22Rv1 (cell line): ENCODE measurements around the gene GCKR.

Experiments used
- ZFX ChIP-seq: fragments of 450-650 bp; IDR thresholded peaks from 2 replicates; pipeline ENCODE4 v1.6.1; 2017; ENCODE audit warnings: antibody characterized with exemption, borderline replicate concordance
- TF ChIP-seq, protein P1 (sequence below): fragments of 450-650 bp; IDR thresholded peaks from 2 replicates; pipeline ENCODE4 v1.5.1; 2017; ENCODE audit warnings: mild to moderate bottlenecking

DNA sequence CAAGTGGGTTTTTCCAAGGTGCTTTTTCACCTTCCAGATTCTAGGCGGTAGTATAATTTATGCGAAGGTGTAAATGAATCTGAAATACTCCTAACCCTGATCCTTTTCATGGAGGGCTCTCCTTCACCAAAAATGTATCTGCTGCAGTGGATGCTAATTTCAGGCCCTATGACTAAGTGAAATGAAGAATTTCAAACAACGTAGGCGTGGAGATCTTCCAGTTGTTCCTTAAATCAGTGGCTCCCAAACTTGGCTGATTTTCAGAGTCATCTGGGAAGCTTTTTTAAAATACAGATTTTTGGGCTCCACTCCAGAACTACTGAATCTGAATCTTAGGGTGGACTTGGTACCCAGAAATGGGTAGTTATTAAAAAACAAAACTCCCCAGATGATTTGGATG lies 5.5 kb downstream of the GCKR start:
- TF ChIP-seq, protein P1, sequence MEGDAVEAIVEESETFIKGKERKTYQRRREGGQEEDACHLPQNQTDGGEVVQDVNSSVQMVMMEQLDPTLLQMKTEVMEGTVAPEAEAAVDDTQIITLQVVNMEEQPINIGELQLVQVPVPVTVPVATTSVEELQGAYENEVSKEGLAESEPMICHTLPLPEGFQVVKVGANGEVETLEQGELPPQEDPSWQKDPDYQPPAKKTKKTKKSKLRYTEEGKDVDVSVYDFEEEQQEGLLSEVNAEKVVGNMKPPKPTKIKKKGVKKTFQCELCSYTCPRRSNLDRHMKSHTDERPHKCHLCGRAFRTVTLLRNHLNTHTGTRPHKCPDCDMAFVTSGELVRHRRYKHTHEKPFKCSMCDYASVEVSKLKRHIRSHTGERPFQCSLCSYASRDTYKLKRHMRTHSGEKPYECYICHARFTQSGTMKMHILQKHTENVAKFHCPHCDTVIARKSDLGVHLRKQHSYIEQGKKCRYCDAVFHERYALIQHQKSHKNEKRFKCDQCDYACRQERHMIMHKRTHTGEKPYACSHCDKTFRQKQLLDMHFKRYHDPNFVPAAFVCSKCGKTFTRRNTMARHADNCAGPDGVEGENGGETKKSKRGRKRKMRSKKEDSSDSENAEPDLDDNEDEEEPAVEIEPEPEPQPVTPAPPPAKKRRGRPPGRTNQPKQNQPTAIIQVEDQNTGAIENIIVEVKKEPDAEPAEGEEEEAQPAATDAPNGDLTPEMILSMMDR, result no peak
- no peak for TF ChIP-seq ZFX
